ENCODE measurements around the gene MFAP4. TPM values are rescaled to one million over a fixed set of nuclear protein-coding genes. Genes with fewer than 3 reads are reported as not detected.

The MFAP4 gene
- total RNA-seq, 1 donor from 2014 or later, result 179 TPM

DNA sequence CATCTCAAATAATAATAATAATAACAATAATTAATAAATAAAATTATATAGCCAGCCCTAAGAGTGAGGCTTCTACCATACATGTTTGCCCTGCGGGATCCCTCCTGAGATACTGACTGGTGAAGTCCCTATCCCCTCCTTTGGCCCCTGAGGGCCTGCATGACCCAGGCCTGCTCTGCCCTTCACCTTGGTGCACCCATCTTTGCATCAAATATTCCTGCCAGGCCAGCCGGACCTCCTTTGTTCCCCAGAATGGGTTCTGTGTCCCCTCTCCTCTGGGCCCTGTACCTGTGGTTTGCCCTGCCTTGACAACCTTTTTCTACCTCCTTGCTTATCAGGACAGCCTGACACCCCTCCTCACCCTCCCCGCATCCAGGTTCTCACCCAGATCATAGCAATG, 22.1 kb upstream of the MFAP4 start:
- H3K27me3 ChIP-seq (ENCODE audit: low read depth), result no peaks in the 10 kb centered on the region
- DNase-seq (no peak), ATAC-seq (no peak)
- H3K36me3 ChIP-seq, result no peaks in the 10 kb centered on the region
- no peak overlapping the region for H3K27ac ChIP-seq
- H3K4me3 ChIP-seq, result no peak overlapping the region
- intact Hi-C loops (cut with DNase I), result no loop called here
- no peaks in the 10 kb centered on the region for H3K4me1 ChIP-seq
- TF ChIP-seq, protein P1, sequence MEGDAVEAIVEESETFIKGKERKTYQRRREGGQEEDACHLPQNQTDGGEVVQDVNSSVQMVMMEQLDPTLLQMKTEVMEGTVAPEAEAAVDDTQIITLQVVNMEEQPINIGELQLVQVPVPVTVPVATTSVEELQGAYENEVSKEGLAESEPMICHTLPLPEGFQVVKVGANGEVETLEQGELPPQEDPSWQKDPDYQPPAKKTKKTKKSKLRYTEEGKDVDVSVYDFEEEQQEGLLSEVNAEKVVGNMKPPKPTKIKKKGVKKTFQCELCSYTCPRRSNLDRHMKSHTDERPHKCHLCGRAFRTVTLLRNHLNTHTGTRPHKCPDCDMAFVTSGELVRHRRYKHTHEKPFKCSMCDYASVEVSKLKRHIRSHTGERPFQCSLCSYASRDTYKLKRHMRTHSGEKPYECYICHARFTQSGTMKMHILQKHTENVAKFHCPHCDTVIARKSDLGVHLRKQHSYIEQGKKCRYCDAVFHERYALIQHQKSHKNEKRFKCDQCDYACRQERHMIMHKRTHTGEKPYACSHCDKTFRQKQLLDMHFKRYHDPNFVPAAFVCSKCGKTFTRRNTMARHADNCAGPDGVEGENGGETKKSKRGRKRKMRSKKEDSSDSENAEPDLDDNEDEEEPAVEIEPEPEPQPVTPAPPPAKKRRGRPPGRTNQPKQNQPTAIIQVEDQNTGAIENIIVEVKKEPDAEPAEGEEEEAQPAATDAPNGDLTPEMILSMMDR (IDR thresholded peaks at IDR 0.05), result no peak
- H3K9me3 ChIP-seq, result no peaks in the 10 kb centered on the region

DNA sequence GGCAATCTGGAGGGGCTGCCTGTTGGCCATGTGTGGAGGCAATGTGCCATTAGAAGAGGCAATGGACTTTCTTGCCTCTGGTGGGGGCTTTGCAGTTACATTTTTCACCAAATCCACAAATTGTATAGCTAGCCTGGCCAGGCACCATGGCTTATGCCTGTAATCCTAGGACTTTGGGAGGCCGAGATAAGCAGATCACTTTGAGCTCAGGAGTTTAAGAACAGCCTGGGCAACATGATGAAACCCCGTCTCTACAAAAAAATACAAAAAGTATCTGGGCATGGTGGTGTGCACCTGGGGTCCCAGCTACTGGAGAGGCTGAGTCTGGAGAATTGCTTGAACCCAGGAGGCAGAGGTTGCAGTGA, 21.3 kb upstream of the MFAP4 start:
- TF ChIP-seq, protein P1 (IDR thresholded peaks at IDR 0.05), result no peak
- ATAC-seq (no peak), DNase-seq (no peak)
- intact Hi-C loops (cut with DNase I), result no loop called here
- no peak overlapping the region for H3K27ac ChIP-seq
- H3K9me3 ChIP-seq, result no peaks in the 10 kb centered on the region
- H3K27me3 ChIP-seq (ENCODE audit: low read depth), result no peaks in the 10 kb centered on the region
- no peak overlapping the region for H3K4me3 ChIP-seq
- H3K36me3 ChIP-seq, result no peaks in the 10 kb centered on the region
- H3K4me1 ChIP-seq, result no peaks in the 10 kb centered on the region

DNA sequence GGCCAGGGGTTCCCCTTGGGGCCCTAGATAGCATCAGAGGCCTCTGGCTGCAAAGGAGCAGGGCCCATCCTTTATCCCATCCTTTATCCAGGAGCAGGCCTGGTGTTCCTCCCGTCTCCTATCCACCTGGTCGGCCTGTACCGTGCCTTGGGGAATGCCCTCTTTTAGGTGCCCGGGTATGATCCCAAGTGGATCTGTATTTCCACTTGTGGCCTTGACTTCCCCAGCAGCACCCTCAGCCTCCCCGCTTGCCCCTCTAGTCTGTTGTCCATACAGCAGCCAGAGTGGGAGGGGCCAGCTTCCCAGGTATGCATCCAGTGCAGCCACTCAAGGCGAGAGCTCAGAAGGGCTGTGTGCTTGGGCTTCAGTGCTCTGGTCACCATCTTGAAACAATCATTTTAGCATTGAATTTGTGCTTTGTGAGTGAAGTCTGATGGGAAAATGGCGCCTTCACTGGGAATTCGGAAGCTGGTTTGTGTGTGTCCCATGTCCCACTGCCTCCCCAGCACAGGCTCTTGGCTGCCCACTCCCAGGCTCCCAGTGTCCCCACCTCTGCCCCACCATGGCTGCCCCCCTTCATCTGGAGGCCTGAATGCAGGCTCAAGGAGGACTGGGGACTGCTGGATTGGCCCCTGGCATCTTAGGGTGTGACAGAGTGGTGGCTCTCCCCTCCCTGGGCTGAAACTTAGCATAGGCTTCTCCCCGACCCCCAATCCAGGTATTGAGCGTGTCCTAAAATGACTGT, 20.8 kb upstream of the MFAP4 start:
- TF ChIP-seq, protein P1 (IDR thresholded peaks at IDR 0.05), result no peak
- Histone ChIP-seq H3K9me3 (no peaks in the 10 kb centered on the region), H3K4me3 (no peak overlapping the region), H3K4me1 (no peaks in the 10 kb centered on the region), H3K27ac (no peak overlapping the region), H3K36me3 (no peaks in the 10 kb centered on the region), H3K27me3 (ENCODE audit: low read depth) (no peaks in the 10 kb centered on the region)
- intact Hi-C loops (cut with DNase I), result no loop called here
- ATAC-seq (no peak), DNase-seq (no peak)

DNA sequence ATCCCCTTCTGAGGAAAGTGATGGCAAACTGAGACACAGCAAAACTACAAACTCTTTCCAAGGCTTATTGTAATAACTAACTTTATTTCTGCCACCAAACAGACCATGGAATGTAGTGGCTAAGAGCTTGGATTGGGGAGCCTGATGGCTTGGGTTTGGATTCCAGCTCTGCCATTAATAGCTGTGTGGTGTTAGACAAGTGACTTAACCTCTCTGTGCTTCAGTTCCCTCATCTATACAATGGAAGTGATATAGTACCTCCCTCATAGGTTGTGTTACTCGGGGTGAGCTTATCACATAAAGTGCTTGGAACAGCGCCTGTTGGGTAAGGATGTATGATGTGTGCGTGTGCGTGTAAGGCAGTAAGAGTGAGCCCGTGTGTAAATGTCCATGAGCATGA, 18.1 kb upstream of the MFAP4 start:
- H3K27me3 ChIP-seq (ENCODE audit: low read depth), result no peaks in the 10 kb centered on the region
- H3K9me3 ChIP-seq, result no peaks in the 10 kb centered on the region
- intact Hi-C loops (cut with DNase I), result no loop called here
- H3K36me3 ChIP-seq, result no peaks in the 10 kb centered on the region
- peaks cover 10% of the 10 kb centered on the region for H3K4me1 ChIP-seq
- H3K4me3 ChIP-seq, result no peak overlapping the region
- H3K27ac ChIP-seq, result no peak overlapping the region
- TF ChIP-seq, protein P1 (IDR thresholded peaks at IDR 0.05), result no peak
- ATAC-seq (no peak), DNase-seq (no peak)

GRCh38 chr17:19404264-19404663, 17.3 kb upstream of the MFAP4 start:
- DNase-seq, result no peak
- peaks cover 19% of the 10 kb centered on the region for H3K4me1 ChIP-seq
- no peak overlapping the region for H3K4me3 ChIP-seq
- TF ChIP-seq, protein P1 (IDR thresholded peaks at IDR 0.05), result no peak
- intact Hi-C loops (cut with DNase I), result no loop called here
- H3K27ac ChIP-seq, result no peak overlapping the region
- ATAC-seq, result no peak
- no peaks in the 10 kb centered on the region for H3K9me3 ChIP-seq
- H3K36me3 ChIP-seq, result no peaks in the 10 kb centered on the region
- H3K27me3 ChIP-seq (ENCODE audit: low read depth), result no peaks in the 10 kb centered on the region
